Measurements from ENCODE around the gene TKT.

GRCh38 chr3:53261712-53262111, 5.9 kb upstream of the TKT start:
- TF ChIP-seq POLR2AphosphoS5 (IDR thresholded peaks at IDR 0.05) (no peak), POLR2A (IDR thresholded peaks at IDR 0.05) (no peak)

Measured in upper lobe of left lung (tissue), 4 donors.